GM12878 (cell line): ENCODE results near the gene FNIP1. TPM values are rescaled to one million over a fixed set of nuclear protein-coding genes. Genes with fewer than 3 reads are reported as not detected.

ENCODE experiments used
- ATAC-seq: fragments of 200-7000 bp; cut with Tn5 transposase; 3 replicates; pipeline ENCODE4 v1.9.1; 2020; ENCODE audit warnings: mild to moderate bottlenecking, moderate library complexity
- BruUV-seq: library from RNA; stranded (reverse); fragments of 400-500 nt; replicated peaks from 2 replicates; lab custom pipeline; 2021; lab: Mats Ljungman, UMichigan
- CTCF ChIA-PET: fragments of 300-600 bp; sonication (Branson Sonifier 250); formaldehyde crosslinking; extraction: SDS; loops from one replicate; lab custom pipeline; 2021; ENCODE audit warnings: inconsistent platforms; lab: Yijun Ruan, JAX
- POLR2A ChIA-PET: fragments of 350-600 bp; formaldehyde crosslinking; extraction: SDS; loops from one replicate; lab custom pipeline; 2021; ENCODE audit warnings: inconsistent platforms; lab: Charles Lee
- RAD21 ChIA-PET: fragments of 300-600 bp; sonication (Branson Sonifier 250); formaldehyde crosslinking; loops from one replicate; lab custom pipeline; 2023; ENCODE audit warnings: antibody characterized with exemption; ENCODE audit not compliant: unreplicated experiment; lab: Charles Lee
- SMC1A ChIA-PET: fragments of 300-600 bp; sonication (Branson Sonifier 250); formaldehyde crosslinking; loops from one replicate; lab custom pipeline; 2023; ENCODE audit not compliant: unreplicated experiment, uncharacterized antibody; lab: Charles Lee
- DNase-seq: peaks from one replicate; pipeline ENCODE4 v3.0.0-alpha.2; 2011; ENCODE audit warnings: low read depth, low spot score
- FAIRE-seq: peaks from 3 replicates; lab custom pipeline; 2011; peaks lifted over from hg19 to GRCh38; lab: Jason Lieb, UNC
- H2AFZ ChIP-seq: 2 replicates; pipeline ENCODE4 v1.6.0; 2011; ENCODE audit warnings: low read depth, low read length, control low read depth; ENCODE audit not compliant: control insufficient read depth
- H3K27ac ChIP-seq: 2 replicates; pipeline ENCODE4 v1.5.1; 2011; ENCODE audit warnings: control low read depth; ENCODE audit not compliant: control insufficient read depth, insufficient read depth
- H3K27me3 ChIP-seq, 2 experiments: replicated peaks in 1 of 2; 2 replicates each; pipeline versions ENCODE4 v1.6.0 to v1.6.1; 2011; ENCODE audit warnings: low read length in 1 of 2; ENCODE audit not compliant: control insufficient read depth in 2 of 2, insufficient read depth in 2 of 2
- H3K36me3 ChIP-seq, 2 experiments: 2 replicates each; pipeline ENCODE4 v1.5.1; 2011; ENCODE audit warnings: low read length in 1 of 2; ENCODE audit not compliant: control insufficient read depth in 2 of 2, insufficient read depth in 2 of 2
- H3K4me1 ChIP-seq: 2 replicates; pipeline ENCODE4 v1.6.1; 2011; ENCODE audit warnings: mild to moderate bottlenecking, low read length, moderate library complexity, mixed read lengths; ENCODE audit not compliant: control insufficient read depth, insufficient read depth
- H3K4me2 ChIP-seq: 2 replicates; pipeline ENCODE4 v1.6.0; 2011; ENCODE audit warnings: control low read depth; ENCODE audit not compliant: control insufficient read depth, insufficient read depth
- H3K4me3 ChIP-seq: fragments of 200-600 bp; sonication (generic); 2 replicates; pipeline ENCODE4 v1.5.1; 2016
- H3K79me2 ChIP-seq: 2 replicates; pipeline ENCODE4 v1.6.0; 2011; ENCODE audit warnings: low read length; ENCODE audit not compliant: control insufficient read depth, insufficient read depth
- H3K9ac ChIP-seq: 2 replicates; pipeline ENCODE4 v1.8.0; 2011; ENCODE audit warnings: low read length, control low read depth, mixed read lengths; ENCODE audit not compliant: control insufficient read depth, insufficient read depth
- H3K9me3 ChIP-seq: replicated peaks from 3 replicates; pipeline ENCODE4 v1.5.1; 2011; ENCODE audit warnings: mild to moderate bottlenecking, low read length; ENCODE audit not compliant: control insufficient read depth, insufficient read depth
- H4K20me1 ChIP-seq: 2 replicates; pipeline ENCODE4 v1.6.0; 2011; ENCODE audit not compliant: control insufficient read depth, insufficient read depth
- BMI1 ChIP-seq: fragments of 450-650 bp; IDR thresholded peaks from 2 replicates; pipeline ENCODE4 v1.6.1; 2016; ENCODE audit warnings: mild to moderate bottlenecking, moderate library complexity, borderline replicate concordance
- BRCA1 ChIP-seq: IDR thresholded peaks from 2 replicates; pipeline ENCODE4 v1.6.1; 2011; ENCODE audit warnings: low read depth, low read length, improper control_type of control experiment
- CHD4 ChIP-seq: fragments of 200-600 bp; sonication (generic); IDR thresholded peaks from 2 replicates; pipeline ENCODE4 v1.6.1; 2016; ENCODE audit warnings: mild to moderate bottlenecking
- EZH2 ChIP-seq: IDR thresholded peaks from 2 replicates; pipeline ENCODE4 v1.6.1; 2012; ENCODE audit warnings: low read depth, mild to moderate bottlenecking, control low read depth, inconsistent platforms, low read length, borderline replicate concordance; ENCODE audit not compliant: control insufficient read depth
- MTA3 ChIP-seq: IDR thresholded peaks from 2 replicates; pipeline ENCODE4 v1.6.1; 2012; ENCODE audit warnings: low read length, inconsistent platforms, borderline replicate concordance
- NBN ChIP-seq: fragments of 450-650 bp; IDR thresholded peaks from 2 replicates; pipeline ENCODE4 v1.6.1; 2016
- RB1 ChIP-seq: fragments of 450-650 bp; formaldehyde crosslinking; IDR thresholded peaks from 2 replicates; pipeline ENCODE4 v1.6.1; 2017; ENCODE audit warnings: mild to moderate bottlenecking, borderline replicate concordance
- SIX5 ChIP-seq: IDR thresholded peaks from 2 replicates; pipeline ENCODE4 v1.6.1; 2011; ENCODE audit warnings: mild to moderate bottlenecking, low read depth, low read length, moderate library complexity; ENCODE audit not compliant: severe bottlenecking
- SUZ12 ChIP-seq: fragments of 200-600 bp; sonication (generic); IDR thresholded peaks from one replicate; pipeline ENCODE4 v1.6.1; 2018; ENCODE audit warnings: antibody characterized with exemption, mild to moderate bottlenecking; ENCODE audit not compliant: unreplicated experiment
- TCF12 ChIP-seq: IDR thresholded peaks from 2 replicates; pipeline ENCODE4 v1.6.1; 2011; ENCODE audit warnings: low read depth, mild to moderate bottlenecking, low read length
- YBX1 ChIP-seq: fragments of 450-650 bp; IDR thresholded peaks from 2 replicates; pipeline ENCODE4 v1.6.1; 2016; ENCODE audit warnings: antibody characterized with exemption
- ZNF384 ChIP-seq: IDR thresholded peaks from 2 replicates; pipeline ENCODE4 v1.6.1; 2012; ENCODE audit warnings: low read depth, mild to moderate bottlenecking, low read length, improper control_type of control experiment, borderline replicate concordance
- WGBS: methylation state at CpG from one replicate; pipeline ENCODE4 v1.1.6; 2016; ENCODE audit warnings: low lambda C conversion rate; ENCODE audit not compliant: insufficient replicate concordance, insufficient coverage; ENCODE audit errors: missing lambda C conversion rate; 5-methylcytosine and 5-hydroxymethylcytosine counted together
- in situ Hi-C: fragments of 300-500 bp; cut with MboI; formaldehyde crosslinking; loops from 9 replicates; pipeline ENCODE4 v1.14.3; 2018; ENCODE audit warnings: mixed read lengths
- intact Hi-C: fragments of 100-400 bp; cut with micrococcal nuclease; formaldehyde crosslinking; loops from one replicate; pipeline ENCODE4 v1.14.2; 2022; ENCODE audit not compliant: unreplicated experiment
- polyA plus RNA-seq, 11 experiments: library from polyadenylated mRNA; depleted of rRNA in 4 of 11; unstranded in 6 of 11; stranded (reverse) in 5 of 11; fragments of >200 nt; fragmentation: Nextera tagmentation in 4 of 11; fragmentation: Illumina TruSeq in 1 of 11; extraction: Ambion mirVana in 4 of 11; extraction: Trizol in 1 of 11; gene quantifications; 1 replicate in 1 of 11; 2 replicates in 10 of 11; pipeline versions ENCODE4 v1.2.1 to v1.2.3, GENCODE V29; 2011 to 2016; ENCODE audit warnings: inconsistent platforms in 2 of 11, missing spikeins in 2 of 11, low read depth in 1 of 11
- total RNA-seq, 4 experiments: library from RNA; depleted of rRNA in 3 of 4; stranded (reverse); fragments of >200 nt in 3 of 4; fragmentation: Illumina TruSeq in 1 of 4; extraction: Trizol in 1 of 4; gene quantifications; 2 replicates each; pipeline versions ENCODE4 v1.2.1 to v1.2.3, GENCODE V29; 2013 to 2021
- TF ChIP-seq, protein P1 (sequence below): IDR thresholded peaks from 2 replicates; pipeline ENCODE4 v1.6.1; 2012; ENCODE audit warnings: low read depth, low read length, improper control_type of control experiment
- TF ChIP-seq, protein P2 (sequence below): fragments of 450-650 bp; IDR thresholded peaks from 2 replicates; pipeline ENCODE4 v1.6.1; 2018; ENCODE audit warnings: mild to moderate bottlenecking, low read depth, moderate library complexity; ENCODE audit not compliant: partially characterized antibody
- TF ChIP-seq, protein P3 (sequence below): fragments of 450-650 bp; formaldehyde crosslinking; IDR thresholded peaks from 2 replicates; pipeline ENCODE4 v1.4.0; 2022; ENCODE audit warnings: mild to moderate bottlenecking, moderate library complexity

The FNIP1 gene
- total and polyA plus RNA-seq, 10 of the 15 experiments (the other 5 are each of a cell fraction or from before 2014, with no cell fraction given) = 4.3 to 18.0 (median 14.0) TPM

DNA sequence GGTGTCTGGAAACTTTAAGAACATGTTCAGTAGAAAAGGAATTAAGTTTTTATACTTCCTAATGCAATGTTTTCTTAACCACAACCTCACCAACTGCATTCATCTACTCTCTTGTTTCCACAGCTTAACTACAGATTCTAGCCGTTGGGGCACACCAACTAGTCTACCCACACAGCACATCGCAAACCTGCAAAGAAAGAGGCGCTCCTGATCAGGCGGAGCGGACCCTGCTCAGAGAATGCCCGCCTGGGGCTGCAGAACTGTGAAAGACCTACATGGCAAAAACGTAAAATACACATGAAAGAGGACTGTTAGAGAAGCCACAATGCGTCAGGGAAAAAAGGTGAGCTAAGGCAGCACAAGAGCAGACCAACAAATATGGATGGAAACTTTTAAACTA, 86.4 kb downstream of the FNIP1 start:
- Histone ChIP-seq H4K20me1 (no peaks in the 10 kb centered on the region), H3K4me2 (no peak overlapping the region), H2AFZ (no peak overlapping the region), H3K79me2 (no peaks in the 10 kb centered on the region), H3K4me3 (no peak overlapping the region), H3K4me1 (no peaks in the 10 kb centered on the region), H3K9ac (no peak overlapping the region), H3K27ac (no peak overlapping the region), H3K27me3 (no peaks in the 10 kb centered on the region), H3K36me3 (no peaks in the 10 kb centered on the region), H3K9me3 (no peaks in the 10 kb centered on the region)
- POLR2A ChIA-PET = no interaction called here
- CTCF ChIA-PET = interaction anchor here (0.7 to 1.3 kb wide), 2 partner anchors 9 to 20 kb away, joined by 3 to 5 read pairs; no protein-coding TSS in a partner anchor
- in situ Hi-C loops = no loop called here
- ATAC-seq = no peak
- FAIRE-seq = no peak
- SMC1A ChIA-PET = interaction anchor here (1.0 to 1.7 kb wide), 5 partner anchors 9 to 297 kb away, joined by 3 to 5 read pairs (median 5); no protein-coding TSS in a partner anchor
- WGBS = over 99% methylated on average over 8 of the region's 8 CpGs
- RAD21 ChIA-PET = interaction anchor here (1.5 to 1.6 kb wide), 2 partner anchors 121 to 123 kb away, joined by 4 to 6 read pairs; no protein-coding TSS in a partner anchor
- no peak for DNase-seq
- TF ChIP-seq NBN (no peak), BRCA1 (no peak), ZNF384 (no peak), SUZ12 (no peak), TCF12 (no peak), SIX5 (no peak), EZH2 (no peak), BMI1 (no peak), MTA3 (no peak), RB1 (no peak), CHD4 (no peak), YBX1 (no peak)
- TF ChIP-seq, protein P1, sequence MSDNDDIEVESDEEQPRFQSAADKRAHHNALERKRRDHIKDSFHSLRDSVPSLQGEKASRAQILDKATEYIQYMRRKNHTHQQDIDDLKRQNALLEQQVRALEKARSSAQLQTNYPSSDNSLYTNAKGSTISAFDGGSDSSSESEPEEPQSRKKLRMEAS = no peak
- TF ChIP-seq, protein P2, sequence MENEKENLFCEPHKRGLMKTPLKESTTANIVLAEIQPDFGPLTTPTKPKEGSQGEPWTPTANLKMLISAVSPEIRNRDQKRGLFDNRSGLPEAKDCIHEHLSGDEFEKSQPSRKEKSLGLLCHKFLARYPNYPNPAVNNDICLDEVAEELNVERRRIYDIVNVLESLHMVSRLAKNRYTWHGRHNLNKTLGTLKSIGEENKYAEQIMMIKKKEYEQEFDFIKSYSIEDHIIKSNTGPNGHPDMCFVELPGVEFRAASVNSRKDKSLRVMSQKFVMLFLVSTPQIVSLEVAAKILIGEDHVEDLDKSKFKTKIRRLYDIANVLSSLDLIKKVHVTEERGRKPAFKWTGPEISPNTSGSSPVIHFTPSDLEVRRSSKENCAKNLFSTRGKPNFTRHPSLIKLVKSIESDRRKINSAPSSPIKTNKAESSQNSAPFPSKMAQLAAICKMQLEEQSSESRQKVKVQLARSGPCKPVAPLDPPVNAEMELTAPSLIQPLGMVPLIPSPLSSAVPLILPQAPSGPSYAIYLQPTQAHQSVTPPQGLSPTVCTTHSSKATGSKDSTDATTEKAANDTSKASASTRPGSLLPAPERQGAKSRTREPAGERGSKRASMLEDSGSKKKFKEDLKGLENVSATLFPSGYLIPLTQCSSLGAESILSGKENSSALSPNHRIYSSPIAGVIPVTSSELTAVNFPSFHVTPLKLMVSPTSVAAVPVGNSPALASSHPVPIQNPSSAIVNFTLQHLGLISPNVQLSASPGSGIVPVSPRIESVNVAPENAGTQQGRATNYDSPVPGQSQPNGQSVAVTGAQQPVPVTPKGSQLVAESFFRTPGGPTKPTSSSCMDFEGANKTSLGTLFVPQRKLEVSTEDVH = no peak
- TF ChIP-seq, protein P3, sequence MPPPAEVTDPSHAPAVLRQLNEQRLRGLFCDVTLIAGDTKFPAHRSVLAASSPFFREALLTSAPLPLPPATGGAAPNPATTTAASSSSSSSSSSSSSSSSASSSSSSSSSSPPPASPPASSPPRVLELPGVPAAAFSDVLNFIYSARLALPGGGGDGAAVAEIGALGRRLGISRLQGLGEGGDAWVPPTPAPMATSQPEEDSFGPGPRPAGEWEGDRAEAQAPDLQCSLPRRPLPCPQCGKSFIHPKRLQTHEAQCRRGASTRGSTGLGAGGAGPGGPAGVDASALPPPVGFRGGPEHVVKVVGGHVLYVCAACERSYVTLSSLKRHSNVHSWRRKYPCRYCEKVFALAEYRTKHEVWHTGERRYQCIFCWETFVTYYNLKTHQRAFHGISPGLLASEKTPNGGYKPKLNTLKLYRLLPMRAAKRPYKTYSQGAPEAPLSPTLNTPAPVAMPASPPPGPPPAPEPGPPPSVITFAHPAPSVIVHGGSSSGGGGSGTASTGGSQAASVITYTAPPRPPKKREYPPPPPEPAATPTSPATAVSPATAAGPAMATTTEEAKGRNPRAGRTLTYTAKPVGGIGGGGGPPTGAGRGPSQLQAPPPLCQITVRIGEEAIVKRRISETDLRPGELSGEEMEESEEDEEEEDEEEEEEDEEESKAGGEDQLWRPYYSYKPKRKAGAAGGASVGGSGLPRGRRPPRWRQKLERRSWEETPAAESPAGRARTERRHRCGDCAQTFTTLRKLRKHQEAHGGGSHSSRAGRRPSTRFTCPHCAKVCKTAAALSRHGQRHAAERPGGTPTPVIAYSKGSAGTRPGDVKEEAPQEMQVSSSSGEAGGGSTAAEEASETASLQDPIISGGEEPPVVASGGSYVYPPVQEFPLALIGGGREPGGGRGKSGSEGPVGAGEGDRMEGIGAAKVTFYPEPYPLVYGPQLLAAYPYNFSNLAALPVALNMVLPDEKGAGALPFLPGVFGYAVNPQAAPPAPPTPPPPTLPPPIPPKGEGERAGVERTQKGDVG = no peak
- intact Hi-C loops = no loop called here
- no TSS peak for BruUV-seq
